Measurements from ENCODE around the gene CASTOR1.
A peak's percentile ranks its signal among the peaks of the same experiment; 100 is the strongest.

CASTOR1 gene

DNA sequence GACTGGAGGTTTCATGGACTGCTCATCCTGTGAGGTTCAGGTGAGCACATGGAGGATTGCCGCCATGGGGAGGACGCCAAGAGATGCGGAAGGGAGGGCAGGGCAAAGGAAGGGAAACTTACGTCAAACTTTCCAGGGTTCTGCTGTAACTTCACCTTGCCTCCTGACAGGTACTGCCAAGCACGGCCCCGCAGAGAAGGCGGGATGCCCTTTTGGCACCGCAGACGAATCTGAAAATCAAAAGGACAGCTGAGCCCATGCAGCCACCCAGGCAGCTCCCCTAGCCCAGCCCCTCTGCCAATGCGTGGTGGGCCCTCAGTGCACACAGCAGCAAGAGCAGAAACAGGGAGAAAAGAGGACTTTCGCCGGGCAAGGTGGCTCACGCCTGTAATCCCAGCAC is 10.0 kb upstream of the CASTOR1 start:
- H3K27ac ChIP-seq = peak overlapping the region in 1 of 2 donors; percentile 44
- TF ChIP-seq, protein P1, sequence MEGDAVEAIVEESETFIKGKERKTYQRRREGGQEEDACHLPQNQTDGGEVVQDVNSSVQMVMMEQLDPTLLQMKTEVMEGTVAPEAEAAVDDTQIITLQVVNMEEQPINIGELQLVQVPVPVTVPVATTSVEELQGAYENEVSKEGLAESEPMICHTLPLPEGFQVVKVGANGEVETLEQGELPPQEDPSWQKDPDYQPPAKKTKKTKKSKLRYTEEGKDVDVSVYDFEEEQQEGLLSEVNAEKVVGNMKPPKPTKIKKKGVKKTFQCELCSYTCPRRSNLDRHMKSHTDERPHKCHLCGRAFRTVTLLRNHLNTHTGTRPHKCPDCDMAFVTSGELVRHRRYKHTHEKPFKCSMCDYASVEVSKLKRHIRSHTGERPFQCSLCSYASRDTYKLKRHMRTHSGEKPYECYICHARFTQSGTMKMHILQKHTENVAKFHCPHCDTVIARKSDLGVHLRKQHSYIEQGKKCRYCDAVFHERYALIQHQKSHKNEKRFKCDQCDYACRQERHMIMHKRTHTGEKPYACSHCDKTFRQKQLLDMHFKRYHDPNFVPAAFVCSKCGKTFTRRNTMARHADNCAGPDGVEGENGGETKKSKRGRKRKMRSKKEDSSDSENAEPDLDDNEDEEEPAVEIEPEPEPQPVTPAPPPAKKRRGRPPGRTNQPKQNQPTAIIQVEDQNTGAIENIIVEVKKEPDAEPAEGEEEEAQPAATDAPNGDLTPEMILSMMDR (IDR thresholded peaks at IDR 0.05) = no peak
- no peak for DNase-seq (ENCODE audit: low spot score)
- H3K4me3 ChIP-seq = no peak overlapping the region

GRCh38 chr22:30297991-30298701 is 8.8 kb upstream of the CASTOR1 start:
- TF ChIP-seq, protein P1 (IDR thresholded peaks at IDR 0.05) = no peak
- Histone ChIP-seq H3K27ac (peak overlapping the region in 1 of 2 donors; percentile 44), H3K4me3 (no peak overlapping the region)
- DNase-seq (ENCODE audit: low spot score) = no peak

DNA sequence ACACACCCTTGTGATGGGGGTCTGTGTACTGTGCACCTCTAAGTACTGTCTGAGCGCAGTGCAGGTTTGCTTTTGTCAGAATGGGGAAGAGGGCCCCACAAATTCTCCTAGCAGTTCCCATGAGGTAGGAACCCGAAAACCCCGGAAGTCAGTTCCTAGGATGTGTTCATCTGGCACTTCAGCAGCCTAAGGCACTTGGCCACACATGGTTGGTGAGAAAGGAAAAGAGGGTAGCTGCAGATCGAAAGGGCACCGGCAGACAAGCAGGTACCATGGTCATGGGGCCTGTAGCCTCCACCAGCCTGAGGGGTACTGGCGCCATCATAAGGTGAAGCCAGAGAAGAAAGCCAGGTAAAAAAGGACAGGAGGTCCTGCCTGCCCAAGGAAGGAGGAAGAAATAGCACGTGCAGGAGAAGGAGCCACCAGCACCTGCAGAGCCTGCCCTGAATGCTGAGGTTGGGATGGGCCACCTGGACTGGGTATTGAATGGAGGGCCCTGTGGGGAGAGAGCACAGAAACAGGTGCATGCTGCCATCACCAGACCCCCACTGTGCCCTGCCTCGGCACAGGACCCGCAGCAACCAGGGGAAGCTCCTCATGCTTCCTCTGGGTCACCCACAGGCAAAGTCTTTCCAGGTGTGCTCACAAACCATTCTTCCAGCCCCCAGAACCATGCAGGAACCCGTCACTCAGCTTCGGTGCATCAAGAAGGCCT is 8.1 kb upstream of the CASTOR1 start:
- TF ChIP-seq, protein P1 (IDR thresholded peaks at IDR 0.05) = no peak
- no peak for DNase-seq (ENCODE audit: low spot score)
- H3K4me3 ChIP-seq = no peak overlapping the region
- no peak overlapping the region for H3K27ac ChIP-seq

DNA sequence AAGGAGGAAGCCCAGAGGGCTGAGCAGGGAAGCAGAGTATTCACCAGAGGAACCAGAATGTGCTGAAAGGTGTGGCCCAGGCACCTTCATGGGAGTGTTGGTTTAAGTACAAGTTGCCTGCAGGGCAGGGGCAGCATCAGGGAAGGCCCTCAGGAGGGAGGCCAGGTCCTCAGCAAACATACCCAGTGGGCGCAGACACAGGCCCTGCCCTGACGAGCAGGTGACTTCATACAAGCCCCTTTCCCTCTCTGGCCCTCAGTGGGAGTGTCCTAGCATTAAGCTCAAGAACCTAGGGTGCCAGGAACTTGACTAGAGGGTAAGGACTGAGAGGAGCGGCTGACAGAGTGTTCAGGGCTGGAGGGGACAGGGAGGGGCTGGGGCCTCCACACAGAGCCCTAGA is 7.5 kb upstream of the CASTOR1 start:
- no peak for DNase-seq (ENCODE audit: low spot score)
- Histone ChIP-seq H3K4me3 (no peak overlapping the region), H3K27ac (no peak overlapping the region)
- TF ChIP-seq, protein P1 (IDR thresholded peaks at IDR 0.05) = no peak

DNA sequence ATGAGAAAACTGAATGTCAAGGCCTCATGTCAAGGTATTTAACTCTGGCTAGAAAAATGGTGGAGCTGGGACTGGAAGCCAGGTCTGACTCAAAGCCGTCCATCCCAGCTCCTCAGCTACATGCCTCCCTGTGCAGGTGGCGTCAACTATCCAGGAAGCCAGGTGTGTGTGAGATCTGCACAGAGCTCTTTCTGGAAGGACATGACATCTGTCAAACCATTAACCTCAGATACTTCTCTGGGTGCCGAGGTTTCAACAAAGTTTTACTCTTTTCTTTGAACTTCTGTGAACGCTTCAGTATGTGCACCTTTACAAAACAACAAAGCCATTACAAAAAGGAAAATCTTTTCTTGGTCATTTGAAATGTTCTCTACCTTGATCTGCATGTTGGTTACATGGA is 7.0 kb upstream of the CASTOR1 start:
- Histone ChIP-seq H3K27ac (no peak overlapping the region), H3K4me3 (no peak overlapping the region)
- TF ChIP-seq, protein P1 (IDR thresholded peaks at IDR 0.05) = no peak
- no peak for DNase-seq (ENCODE audit: low spot score)

- DNase-seq (ENCODE audit: low spot score) = no peak
- no peak overlapping the region for H3K4me3 ChIP-seq
- TF ChIP-seq, protein P1 (IDR thresholded peaks at IDR 0.05) = no peak
- peak overlapping the region in 1 of 2 donors; percentile 19 for H3K27ac ChIP-seq
These were observed 6.3 kb upstream of the CASTOR1 start for GRCh38 chr22:30295576-30295975.

DNA sequence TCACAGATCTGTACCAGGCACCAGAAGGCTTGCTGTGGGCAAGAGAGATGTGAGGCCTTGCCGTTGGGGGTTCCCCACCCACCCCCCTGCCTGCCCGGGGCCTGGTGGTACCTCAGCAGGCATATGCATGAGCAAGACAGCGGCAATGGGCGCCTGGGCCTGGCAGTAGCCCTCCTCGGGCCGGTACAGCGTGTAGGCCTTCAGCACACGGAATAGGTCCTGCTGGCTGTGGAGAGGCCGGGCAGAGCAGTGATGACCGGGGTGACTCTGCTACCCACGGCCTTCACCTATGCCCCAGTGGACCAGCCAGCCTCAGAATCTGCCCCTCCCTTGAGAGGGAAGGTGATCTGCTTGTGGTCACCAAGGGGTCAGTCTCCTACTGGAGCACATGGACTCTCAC is 5.5 kb upstream of the CASTOR1 start:
- TF ChIP-seq, protein P1 (IDR thresholded peaks at IDR 0.05) = no peak
- no peak for DNase-seq (ENCODE audit: low spot score)
- H3K27ac ChIP-seq = peak overlapping the region in 1 of 2 donors; percentile 19
- no peak overlapping the region for H3K4me3 ChIP-seq
